Right ventricle myocardium inferior (tissue), 1 donor: Measurements from ENCODE around the gene ILDR2. TPM values are rescaled to one million over a fixed set of nuclear protein-coding genes. Genes with fewer than 3 reads are reported as not detected.
"Not testable (repeated sequence)": the region's sequence is repeated elsewhere in the genome, so short reads cannot be mapped to it uniquely, and the experiment has no call there.

Experiments
- ATAC-seq: fragments of 200-7000 bp; cut with Tn5 transposase; one replicate; pipeline ENCODE4 v1.9.1; 2020; ENCODE audit warnings: mild to moderate bottlenecking, moderate library complexity
- DNase-seq: peaks from one replicate; pipeline ENCODE4 v3.0.0; 2021; ENCODE audit errors: missing footprints
- intact Hi-C: fragments of 100-400 bp; cut with DNase I; formaldehyde crosslinking; loops from one replicate; pipeline ENCODE4 v1.11.0; 2022
- total RNA-seq: library from RNA; stranded (reverse); fragmentation: NEBNext Ultra II Directional; extraction: Animal tissue kit (Norgen Biotek cat#: 25700); gene quantifications from one replicate; pipeline ENCODE4 v1.2.1, GENCODE V29; 2021
- donor health status: DM: no; HTN: yes; CAD: no; lungs with severe emphysema.

Gene ILDR2
- total RNA-seq, 1 donor from 2014 or later = 1.8 TPM

- ATAC-seq (no peak), DNase-seq (no peak)
- intact Hi-C loops = no loop called here
Observed at GRCh38 chr1:166906647-166907046, 68.7 kb downstream of the ILDR2 start.

GRCh38 chr1:166905900-166906299 is 69.4 kb downstream of the ILDR2 start:
- DNase-seq (no peak), ATAC-seq (no peak)
- intact Hi-C loops = no loop called here

DNA sequence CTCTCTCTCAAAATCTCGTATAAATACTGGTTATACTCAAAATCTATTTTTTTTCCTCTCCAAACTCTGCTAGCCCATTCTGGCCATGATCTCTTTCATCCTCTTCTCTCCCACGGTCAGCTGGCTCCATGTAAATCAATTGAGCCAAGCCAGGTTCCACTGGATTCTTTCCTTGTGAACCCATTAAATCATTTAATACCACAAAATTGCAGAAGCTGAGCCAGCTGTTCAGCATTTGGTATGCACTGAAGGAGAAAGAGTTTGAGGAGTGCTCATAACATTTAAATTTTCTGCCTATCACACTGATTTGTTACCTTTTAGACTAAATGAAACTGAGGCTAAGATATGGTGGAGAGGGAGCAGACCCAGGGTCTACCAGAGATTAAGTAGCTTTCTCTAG is 70.2 kb downstream of the ILDR2 start:
- intact Hi-C loops = no loop called here
- DNase-seq (no peak), ATAC-seq (no peak)

- intact Hi-C loops = no loop called here
- no peak for ATAC-seq
Observed at GRCh38 chr1:166903232-166903631, 72.1 kb downstream of the ILDR2 start.

GRCh38 chr1:166902279-166902678 is 73.1 kb downstream of the ILDR2 start:
- intact Hi-C loops = no loop called here
- ATAC-seq (peak; percentile 50), DNase-seq (no peak)

More at GRCh38 chr1:166903232-166903631, 72.1 kb downstream of the ILDR2 start:
- no peak for DNase-seq

DNA sequence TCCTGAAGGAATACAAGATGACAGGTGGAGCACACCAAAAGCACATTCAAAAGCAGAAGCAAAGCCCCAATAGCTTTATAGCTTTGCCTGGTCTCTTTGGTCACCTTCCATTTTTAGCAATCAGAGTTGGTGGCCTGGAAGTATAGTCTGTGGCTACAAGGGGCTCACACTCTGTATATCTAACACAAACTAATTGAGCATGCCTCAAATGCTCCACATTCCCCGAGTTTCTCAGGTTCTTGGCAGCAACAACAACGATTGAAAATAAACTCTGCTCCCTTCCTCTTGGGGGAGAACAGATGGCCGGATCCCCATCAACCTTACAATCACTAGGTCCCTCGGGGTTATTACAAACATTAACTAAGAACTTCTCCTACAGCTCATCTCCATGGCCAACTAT is 74.4 kb downstream of the ILDR2 start:
- no peak for ATAC-seq
- intact Hi-C loops = no loop called here
- DNase-seq = no peak

DNA sequence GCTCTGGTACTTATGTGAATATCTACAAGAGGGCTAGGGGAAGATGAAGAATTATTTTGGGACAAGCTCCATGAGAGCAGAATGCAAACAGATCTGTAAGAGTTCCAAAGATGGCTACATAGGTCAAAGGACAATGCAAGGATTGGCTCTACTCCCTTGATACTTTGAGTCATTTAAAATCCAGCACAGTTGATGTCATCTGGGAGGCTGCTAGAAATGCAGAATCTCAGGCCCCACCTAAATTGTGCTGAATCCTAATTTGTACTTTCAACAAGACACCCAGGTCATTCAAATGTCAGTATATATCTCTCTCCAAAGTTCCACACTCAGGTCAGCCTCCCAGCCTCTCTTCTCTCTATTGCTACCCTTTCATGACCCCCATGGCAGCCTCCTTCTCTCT is 75.6 kb downstream of the ILDR2 start:
- intact Hi-C loops = no loop called here
- ATAC-seq = no peak

GRCh38 chr1:166895766-166896165 is 79.6 kb downstream of the ILDR2 start:
- intact Hi-C loops = no loop called here
- DNase-seq = no peak
- no peak for ATAC-seq

More for the DNA sequence above, 75.6 kb downstream of the ILDR2 start:
- no peak for DNase-seq

- DNase-seq (no peak), ATAC-seq (no peak)
- intact Hi-C loops = no loop called here
Observed at GRCh38 chr1:166889776-166890175, 85.6 kb downstream of the ILDR2 start.

DNA sequence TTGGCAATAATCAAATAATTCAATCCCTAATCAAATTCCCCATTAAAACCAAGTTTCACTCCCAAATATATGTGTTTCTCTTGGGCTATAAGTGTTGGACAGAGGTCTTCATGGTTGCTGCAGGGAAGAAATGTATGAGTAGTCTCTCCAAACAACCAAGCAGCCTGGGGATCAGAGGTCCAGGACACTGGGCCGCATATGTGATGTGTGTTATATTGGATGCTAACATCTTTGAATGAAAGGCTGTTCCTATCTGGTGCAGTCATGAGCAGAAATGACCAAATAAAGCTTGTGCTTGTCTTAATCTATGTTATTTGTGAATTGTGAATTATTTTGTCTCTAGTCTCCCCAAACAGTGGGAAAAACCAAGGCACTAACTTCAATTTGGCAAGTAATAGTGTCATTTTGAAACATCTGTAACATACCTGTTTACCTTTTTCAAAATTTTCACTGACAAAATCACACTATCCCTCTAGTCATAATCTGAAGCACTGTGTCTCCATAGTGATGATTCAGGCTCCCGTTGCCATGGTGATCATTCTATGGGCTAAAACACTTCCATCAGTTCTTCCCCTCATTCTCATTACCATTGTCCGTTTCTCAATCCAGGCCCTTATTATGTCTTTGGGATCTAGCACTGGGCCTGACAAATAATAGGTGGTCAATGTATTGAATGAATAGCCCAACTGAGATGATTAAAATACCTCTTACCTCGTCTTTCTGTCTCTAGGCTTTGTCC is 86.8 kb downstream of the ILDR2 start:
- ATAC-seq = no peak
- no peak for DNase-seq
- intact Hi-C loops = no loop called here

DNA sequence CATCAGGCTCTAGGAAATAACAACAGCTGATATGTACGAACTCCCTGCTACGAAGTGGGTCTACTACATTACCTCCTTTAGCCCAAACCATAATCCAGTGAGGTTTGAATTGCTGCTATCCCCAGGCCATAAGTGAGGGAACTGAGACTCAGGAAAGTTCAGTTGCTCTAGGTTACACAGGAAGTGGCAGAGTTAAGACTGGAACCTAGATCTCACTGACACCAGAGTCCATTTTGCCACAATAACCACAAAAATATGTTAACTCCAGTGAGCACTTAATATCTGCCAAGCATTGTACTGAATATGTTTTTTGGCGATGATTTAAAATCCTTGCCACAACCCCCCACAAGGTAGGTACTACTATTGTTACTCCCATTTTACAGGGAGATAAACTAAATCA is 90.4 kb downstream of the ILDR2 start:
- DNase-seq (no peak), ATAC-seq (no peak)
- intact Hi-C loops = loop anchor here (1.0 kb wide), 2 partner anchors 172 to 175 kb away; no protein-coding TSS in a partner anchor

DNA sequence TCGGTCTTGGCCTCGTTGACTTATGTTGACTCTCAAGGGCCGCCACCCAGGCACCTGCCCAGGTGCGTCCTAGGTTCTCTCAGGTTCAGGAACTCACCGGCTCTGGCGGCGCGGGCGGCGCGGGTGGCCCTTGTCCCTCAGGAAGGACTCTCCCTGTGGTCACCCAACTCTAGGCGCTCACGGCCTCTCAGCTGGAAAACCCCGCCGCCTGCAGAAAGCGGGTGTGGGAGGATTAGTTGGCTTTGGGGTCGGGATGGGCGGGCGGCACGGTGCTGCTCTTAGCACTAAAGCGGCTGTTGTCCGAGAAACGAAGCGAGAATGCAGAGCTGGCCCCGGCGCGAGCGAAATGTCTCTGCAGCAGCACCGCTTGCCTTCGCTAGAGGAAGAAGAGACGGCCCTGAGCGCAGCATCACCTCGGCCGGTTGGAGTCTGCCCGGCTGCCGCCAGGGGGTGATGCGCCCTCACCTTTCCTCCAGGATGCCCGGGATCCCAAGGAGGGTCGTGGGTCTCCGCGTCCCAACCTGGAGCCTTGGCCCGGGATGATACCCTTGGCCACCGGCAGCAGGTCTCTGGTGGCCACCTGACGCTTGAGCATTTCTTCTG is 91.2 kb downstream of the ILDR2 start:
- no peak for DNase-seq
- ATAC-seq = peak; percentile 65
- intact Hi-C loops = loop anchor here (1.0 kb wide), 1 partner anchor 173 kb away; no protein-coding TSS in a partner anchor

DNA sequence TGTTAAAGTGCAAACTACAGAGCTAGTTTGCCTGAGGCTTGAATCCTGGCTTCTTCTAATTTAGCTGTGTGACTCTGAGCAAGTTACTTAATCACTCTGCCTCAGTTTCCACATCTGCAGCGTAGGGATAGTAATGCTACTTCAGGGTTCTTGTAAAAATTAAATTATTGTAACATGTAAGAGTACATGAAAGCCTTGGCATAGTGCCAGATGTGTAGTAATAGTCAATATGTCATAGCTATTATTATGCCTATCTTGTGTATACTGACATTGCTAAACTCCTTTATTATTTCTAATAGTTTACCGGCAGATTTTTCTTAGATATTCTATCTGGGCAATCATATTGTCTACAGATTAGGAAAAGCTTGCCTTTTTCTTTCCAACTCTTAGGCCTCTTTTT is 92.4 kb downstream of the ILDR2 start:
- no peak for ATAC-seq
- intact Hi-C loops = no loop called here
- DNase-seq = no peak

DNA sequence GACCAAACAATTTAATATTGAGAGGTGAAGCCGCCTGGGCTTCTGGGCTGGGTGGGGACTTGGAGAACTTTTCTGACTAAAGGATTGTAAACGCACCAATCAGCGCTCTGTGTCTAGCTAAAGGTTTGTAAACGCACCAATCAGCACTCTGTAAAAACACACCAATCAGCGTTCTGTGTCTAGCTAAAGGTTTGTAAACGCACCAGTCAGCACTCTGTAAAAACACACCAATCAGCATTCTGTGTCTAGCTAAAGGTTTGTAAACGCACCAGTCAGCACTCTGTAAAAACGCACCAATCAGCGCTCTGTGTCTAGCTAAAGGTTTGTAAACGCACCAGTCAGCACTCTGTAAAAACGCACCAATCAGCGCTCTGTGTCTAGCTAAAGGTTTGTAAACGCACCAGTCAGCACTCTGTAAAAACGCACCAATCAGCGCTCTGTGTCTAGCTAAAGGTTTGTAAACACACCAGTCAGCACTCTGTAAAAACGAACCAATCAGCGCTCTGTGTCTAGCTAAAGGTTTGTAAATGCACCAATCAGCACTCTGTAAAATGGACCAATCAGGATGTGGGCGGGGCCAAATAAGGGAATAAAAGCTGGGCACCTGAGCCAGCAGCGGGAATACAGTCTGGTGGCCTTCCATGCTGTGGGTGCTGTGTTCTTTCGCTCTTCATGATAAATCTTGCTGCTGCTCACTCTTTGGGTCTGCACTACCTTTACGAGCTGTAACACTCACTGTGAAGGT is 97.0 kb downstream of the ILDR2 start:
- intact Hi-C loops = loop anchor here (10.0 kb wide), 1 partner anchor 336 kb away; no protein-coding TSS in a partner anchor
- not testable (repeated sequence) for ATAC-seq, DNase-seq

- no peak for DNase-seq
- ATAC-seq = no peak
- intact Hi-C loops = loop anchor here (2.0 to 10.0 kb wide), 2 partner anchors 38 to 338 kb away; partner anchors contain the start of gene POGK
Observed at GRCh38 chr1:166876540-166876838, 98.9 kb downstream of the ILDR2 start.

DNA sequence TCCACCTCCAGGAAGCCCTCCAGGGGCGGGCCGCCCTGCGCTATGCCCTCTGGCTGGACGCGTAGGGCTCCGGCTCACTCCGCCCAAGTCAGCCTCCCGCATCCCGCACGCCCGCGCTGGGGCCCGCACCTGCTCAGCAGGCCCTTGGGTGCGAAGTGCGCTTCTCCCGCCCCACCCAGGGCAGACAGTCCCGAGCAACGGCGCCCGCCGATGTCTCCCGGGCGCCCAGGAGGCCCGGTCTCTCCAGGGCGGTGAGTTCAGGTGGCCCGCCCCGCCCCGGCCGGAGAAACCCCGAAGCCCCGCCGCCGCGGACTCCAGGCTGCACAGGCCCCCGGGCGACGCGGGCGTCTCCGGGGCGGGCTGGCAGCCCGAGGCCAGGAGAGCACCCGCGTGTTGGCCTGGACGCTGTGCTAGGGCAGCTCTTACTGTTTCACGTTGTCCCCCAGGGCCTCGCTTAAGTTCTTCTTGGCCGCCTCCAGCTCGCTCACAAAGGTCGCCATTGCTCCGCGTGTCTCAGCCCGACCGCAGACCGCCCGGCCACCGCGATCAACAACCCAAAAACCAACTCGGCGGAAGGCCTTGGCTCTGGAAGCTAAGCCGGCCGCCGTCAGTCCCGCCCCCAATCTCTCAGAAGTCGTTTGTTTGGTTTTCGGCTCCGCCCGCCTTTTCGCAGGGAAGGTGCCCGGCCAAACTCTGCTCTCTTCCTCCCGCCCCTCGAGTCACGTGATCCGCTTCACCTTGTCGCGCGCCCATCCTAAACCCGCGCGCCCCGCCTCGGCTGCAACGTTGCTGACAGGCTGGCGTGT is 99.4 kb downstream of the ILDR2 start, which contains the start of gene TADA1:
TADA1 (minus strand) TSS at position 531 of the 806 bp plus-strand sequence; CDS start at position 500, 31 bp downstream.
- DNase-seq (peak; percentile 99), ATAC-seq (peak; percentile 98)
- intact Hi-C loops = loop anchor here (2.0 to 10.0 kb wide), 2 partner anchors 37 to 339 kb away; partner anchors contain the start of gene POGK

DNA sequence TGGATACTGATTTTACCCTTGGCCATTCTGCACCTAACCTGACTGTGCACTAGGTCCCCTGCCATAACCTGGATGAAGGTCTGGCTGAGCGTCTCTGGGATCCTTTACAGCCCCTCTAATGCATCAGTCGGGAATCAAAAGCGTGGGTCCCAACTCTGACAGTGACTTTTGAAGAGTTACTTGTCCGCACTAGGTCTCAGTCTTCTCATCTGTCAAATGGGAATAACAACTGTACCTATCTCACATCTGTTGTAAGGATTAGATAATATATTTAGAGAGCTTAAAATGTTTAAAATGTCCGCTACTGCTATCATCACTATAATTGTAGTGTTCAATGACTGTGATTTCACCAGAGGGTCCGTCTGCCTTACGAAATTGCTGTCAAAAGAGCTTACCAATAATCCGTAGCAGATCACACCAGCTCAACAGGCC is 100.0 kb downstream of the ILDR2 start:
- no peak for ATAC-seq
- intact Hi-C loops = loop anchor here (10.0 kb wide), 1 partner anchor 339 kb away; no protein-coding TSS in a partner anchor
- DNase-seq = no peak

- ATAC-seq = no peak
Observed at GRCh38 chr1:166874464-166874863, 100.9 kb downstream of the ILDR2 start.

More at GRCh38 chr1:166874464-166874863, 100.9 kb downstream of the ILDR2 start:
- intact Hi-C loops = loop anchor here (10.0 kb wide), 1 partner anchor 340 kb away; no protein-coding TSS in a partner anchor
- no peak for DNase-seq
